ENCODE data around the gene BLNK. TPM values are rescaled to one million over a fixed set of nuclear protein-coding genes. Genes with fewer than 3 reads are reported as not detected.

Gene BLNK
- total and polyA plus RNA-seq, 2 of the 13 experiments (the other 11 are each of a cell fraction or from before 2014, with no cell fraction given), result not detected

DNA sequence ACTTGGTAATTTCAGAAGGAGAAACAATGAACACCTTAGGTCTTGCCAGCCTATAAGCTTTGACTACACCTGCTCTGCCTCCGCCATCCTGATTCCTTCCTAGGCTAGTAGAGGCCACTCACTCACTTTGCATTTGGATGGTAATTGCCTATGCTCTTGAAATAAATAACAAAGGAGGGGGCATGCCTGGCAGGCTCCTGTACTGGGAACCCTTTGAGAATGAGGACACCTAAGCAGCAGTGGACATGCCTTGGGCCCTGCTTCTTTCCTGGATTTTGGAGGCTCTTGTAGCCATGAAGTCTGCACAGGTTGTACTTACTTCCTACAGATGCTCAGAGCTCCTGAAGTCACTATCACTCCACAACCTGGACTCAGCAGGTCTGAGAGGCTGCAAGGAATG lies 65.8 kb downstream of the BLNK start (continued):
- no peak for TF ChIP-seq ZNF407 (CRISPR knock-in tag; IDR thresholded peaks at IDR 0.05; ENCODE audit: not compliant biosample characterization)
- no peak for TF ChIP-seq ZNF776 (CRISPR knock-in tag; IDR thresholded peaks at IDR 0.05)
- no peak for TF ChIP-seq USF2 (IDR thresholded peaks at IDR 0.05; ENCODE audit: low read depth, low read length)
- no peak for TF ChIP-seq USF2 (CRISPR knock-in tag; IDR thresholded peaks at IDR 0.05; ENCODE audit: borderline replicate concordance)
- TF ChIP-seq SP2 (CRISPR knock-in tag; IDR thresholded peaks at IDR 0.05), result no peak
- no peak for TF ChIP-seq FOXP1 (IDR thresholded peaks at IDR 0.05)
- TF ChIP-seq FOXP1 (CRISPR knock-in tag; IDR thresholded peaks at IDR 0.05), result no peak
- no peak for TF ChIP-seq MAFF (IDR thresholded peaks at IDR 0.05; ENCODE audit: low read depth, low read length)
